NCI-H345 treated with DMSO at 0.1 percent for 48 hours (cell line): ENCODE data around the gene LFNG.

Experiments
- DNase-seq: peaks from one replicate; lab custom pipeline; 2025; ENCODE audit not compliant: unreplicated experiment; lab: John Stamatoyannopoulos, UW

Gene LFNG

DNA sequence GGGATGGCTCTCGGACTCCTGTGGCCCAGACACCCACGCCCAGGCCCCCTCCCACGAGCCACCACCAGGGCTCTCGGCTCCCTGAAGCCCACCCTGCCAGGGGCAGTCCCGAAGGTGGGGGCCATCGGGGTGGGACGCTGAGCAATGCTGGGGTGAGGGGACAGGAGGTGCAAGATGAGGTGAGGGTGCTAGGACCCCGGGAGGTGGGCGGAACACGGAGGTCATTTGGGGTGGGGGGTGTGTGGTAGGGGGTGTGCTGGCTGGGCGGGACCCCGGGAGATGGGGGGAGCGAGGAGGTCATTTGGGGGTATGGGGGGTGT is 17.0 kb upstream of the LFNG start:
- no peak for DNase-seq

DNA sequence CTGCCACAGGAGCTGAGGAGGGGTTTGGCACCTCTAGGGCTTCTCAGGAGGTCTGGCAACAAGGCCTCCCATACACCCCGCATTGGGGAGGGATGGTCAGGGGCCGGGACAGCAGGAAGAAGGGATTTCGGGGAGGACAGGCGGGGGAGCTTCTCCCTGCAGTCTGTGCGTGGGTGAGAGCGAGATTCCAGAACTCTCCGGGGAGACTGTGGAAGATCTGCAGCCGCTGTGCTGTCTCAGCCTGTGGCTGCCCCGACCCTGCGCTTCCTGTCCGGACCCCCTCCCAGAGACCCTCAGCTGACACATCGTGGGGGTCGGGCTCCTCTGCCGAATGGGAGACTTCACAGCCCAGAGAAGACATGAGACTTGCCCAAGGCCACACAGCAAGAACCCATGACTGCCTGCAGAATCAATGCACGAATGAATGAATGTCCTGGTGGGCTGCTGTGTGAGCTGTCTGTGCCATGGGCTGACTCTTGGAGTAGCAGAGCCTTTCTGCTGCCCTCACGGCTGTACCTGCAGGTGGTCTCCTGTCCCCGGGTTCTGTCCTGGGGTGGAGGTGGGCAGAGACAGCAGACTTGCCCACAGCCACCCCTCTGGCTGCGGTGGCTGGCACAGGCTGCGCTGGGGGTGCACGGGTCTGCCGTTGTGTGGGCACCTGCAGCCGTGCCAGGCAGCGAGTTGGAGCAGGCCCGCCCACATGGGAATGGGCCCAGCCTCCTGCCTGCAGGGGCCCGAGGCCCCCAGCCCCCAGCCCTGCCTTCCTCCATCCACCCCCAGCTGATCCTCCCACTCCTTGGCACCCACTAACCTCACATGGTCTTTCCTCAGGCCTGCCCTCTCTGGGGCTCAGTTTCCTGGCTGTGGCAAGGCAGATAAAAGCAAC is 16.3 kb upstream of the LFNG start:
- no peak for DNase-seq

DNA sequence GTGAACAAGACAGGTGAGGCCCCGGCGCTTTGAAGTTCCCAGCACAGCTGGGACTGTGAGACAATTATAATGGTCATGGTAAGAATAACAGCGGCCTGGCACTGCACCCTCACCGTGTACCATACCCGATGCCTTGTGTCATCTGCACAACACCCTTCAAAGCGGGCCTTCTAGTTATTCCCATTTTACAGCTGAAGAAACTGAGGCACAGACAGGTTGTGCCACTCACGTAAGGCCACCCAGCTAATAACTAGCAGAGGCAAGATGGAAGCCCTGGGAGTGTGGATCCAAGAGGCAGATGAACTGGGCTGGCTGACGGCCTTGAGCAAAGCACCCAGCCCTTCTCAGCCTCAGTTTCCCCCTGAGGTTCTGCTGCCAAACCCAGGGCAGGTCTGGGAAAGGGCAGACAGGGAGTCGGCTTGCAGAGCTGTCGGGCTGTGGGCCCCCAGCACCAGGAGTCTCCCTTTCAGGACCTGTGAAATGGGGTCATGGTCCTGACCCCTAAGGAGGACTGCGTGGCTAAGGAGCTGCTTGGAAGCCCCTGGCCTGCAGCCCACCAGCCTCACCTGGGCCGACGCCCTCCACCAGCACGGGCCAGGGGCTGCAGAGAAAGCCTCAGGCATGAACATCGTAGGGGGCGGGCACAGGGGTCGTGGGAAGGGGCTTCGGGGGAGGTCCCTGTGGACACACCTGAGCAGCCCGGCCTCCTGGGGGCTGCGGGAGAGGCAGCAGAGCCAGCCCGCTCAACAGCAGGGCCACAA is 15.3 kb upstream of the LFNG start:
- DNase-seq = no peak

DNA sequence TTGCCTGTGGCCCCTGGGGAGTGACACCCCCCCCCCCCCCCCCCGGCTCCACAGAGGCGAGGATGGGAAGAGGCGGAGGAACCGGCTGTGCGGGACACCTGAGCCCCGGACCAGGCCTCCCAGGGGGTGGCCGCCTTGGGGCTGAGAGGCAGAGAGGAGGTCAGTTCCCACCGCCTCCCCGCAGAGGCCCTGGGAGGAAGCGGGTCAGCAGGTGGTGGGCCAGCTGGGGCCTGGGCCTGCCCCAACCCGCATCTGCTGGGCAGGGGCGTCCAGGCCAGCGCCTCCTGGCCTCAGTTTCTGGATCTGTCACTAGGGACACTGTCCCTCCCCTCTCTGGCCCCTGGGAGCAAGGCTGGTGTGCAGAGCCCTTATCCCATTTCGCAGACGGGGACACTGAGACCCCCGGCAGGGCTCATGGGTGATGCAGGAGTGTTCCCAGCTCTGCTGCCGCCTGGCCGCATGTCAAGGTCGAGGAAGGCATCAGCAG is 14.6 kb upstream of the LFNG start:
- DNase-seq = no peak

DNA sequence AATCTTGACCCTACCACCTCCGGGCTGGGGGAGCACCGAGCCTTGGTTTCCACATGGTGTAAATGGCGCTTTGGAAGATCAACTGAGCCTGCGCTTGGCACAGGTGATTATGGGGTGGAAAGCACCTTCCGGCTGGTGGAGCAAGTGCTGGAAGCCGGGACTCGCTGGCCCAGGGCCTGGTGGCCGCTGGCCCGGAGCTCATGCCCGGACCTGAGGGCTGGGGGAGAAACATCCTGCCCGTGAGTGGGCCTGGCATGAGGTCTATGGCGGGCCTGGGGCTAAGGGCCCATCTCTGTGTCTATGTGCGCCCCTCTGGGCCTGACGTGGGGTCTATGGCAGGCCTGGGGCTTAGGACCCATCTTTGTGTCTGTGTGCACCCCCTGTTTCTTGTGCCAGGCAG is 14.2 kb upstream of the LFNG start:
- DNase-seq = no peak

DNA sequence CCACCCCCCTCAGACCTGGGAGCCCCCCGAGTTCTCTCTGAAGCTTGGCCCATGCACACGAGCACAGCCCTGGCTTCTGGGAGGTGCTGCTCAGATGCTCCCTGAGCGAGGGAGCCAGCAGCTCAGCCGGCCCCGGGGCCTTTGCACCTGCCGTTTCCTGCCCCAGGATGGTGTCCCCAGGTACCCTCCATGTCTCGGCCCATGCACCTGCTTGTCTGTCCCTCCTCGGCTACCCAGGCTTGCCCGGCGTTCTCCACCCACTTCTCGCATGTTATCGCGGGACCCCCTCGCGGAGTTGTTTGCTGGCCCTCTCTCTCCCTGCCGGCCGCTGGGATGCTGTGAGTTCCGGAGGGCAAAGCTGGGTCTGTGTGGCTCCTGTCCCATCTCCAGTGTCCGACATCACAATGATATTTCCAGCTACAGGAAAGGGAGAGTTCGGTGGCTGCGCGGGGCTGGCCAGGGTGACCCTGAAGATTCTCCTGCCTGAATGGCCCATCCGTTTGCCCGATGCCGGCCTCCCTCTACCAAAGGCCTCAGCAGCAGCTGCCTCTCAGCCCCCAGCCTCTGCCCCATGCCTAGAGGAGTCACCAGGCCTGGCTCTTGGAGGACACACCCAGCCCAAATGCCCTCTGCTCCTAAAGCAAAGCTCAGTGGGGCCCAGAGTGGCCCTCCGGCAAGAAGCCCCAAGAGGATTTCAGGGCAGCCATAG is 12.2 kb upstream of the LFNG start:
- DNase-seq = no peak

DNA sequence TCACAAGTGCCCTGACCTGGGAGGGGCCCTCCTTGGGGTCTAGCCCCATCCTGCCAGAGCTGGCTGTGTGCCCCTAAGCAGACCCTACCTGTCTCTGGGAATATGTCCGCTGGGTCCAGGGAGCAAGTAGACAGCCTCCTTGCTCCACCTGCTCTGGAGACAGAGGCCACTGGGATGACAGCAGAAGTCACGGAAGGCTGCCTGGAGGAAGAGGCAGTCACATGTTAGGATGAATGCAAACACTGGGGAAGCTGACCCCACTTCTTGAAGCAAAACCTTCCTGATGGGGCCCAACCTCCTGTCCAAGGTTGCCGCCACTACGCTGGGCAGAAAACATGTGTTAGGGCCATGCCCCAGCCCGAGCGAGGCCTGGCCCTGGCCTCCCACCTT is 11.7 kb upstream of the LFNG start:
- no peak for DNase-seq

DNA sequence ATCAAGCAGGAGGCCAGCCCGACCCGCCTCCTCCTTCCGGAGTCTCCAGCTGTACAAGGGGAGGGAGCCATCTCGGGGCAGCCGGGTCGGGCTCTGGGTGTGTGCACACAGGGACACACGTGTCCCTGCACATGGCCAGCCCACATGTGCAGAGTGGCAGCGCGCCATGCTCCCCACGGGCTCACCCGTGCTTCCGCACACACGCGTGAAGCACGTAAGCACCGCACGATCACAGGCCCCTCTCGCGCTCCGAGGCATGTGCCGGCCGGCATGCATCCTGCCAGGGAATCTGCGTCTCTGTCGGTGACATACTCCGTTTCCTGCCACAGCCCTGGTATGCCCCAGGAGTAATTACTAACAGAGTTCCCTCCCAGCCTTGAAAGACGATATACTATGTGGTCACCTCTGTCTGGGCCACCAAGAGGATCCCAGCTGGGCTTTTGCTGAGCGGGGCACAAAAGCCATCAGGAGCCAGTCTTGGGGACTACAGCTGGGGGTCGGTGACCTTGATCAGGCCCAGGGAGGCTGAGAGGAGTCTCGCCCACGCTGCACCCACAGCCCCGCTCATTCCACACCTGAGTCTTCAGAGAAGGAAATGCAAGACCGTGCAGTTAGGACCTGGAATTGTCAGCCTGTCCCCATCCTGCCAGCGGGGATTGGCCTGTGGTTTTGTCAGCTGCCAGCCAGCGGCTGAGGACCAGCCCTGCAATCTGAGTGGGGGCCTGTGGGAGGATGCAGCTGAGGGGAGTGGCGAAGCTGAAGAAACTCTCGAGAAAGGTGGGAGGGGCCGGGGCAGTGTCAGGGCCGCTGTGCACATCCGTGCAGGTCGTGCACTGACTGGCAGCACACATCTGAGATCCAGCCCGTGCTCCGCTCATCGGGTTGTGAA is 11.0 kb upstream of the LFNG start:
- DNase-seq = no peak

DNA sequence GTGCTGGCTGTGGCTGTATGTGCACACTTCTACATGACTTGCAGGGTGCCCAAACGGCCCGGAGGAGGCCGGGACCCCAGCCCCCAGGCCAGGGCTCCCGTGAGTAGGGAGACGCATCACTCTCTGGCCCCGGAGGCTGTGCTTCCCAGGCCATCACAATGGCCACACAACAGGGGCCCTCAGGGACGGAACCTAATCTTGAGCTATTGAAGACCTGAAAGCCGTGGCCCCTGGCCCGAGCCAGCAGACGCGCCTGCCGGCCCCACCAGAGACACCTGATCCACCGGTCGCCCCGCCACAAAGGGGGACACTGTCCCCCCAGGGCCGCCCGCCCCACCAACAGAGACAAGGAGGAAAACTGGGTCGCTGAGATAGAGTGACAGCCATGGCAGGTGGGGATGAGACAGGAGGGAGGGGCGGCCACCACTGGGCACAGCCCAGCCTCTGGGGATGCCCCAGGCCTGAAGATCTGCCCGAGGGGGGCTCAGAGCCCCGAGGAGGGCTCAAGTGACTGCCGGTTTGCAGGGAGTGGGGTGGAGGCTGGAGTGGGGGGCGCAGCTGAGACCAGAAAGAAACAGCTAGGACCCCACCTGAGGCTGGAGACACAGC is 10.2 kb upstream of the LFNG start:
- DNase-seq = no peak

DNA sequence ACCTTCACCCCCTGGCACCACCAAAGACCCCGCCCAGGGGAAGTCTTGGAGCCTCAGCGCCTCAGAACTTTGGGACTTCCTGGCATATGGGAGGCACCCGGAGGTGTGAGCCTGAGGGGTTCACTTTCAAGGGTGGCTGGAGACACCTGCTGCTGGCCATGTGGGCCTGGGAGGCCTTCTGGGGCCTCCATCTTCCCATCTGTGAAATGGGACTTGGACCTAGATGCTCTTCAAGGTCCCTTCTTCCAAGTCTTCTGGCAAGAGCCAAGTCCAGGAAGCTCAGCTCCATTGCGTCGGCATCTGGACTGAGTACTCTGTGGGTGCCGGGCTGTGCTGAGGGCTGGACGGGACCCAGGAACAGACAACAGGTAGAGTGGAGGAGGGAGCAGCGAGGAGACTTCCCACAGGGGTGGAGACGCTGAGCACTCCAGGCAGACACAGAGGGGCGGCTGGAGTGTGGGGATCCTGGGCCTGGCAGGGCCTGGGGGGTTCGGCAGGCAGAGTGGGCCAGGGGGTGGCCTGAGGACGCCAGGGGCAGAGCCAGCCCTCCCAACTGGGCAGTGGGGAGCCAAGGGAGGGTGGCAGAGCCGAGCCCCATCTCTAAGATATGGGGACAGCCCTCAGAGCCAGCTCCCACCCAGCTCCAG is 9.3 kb upstream of the LFNG start:
- DNase-seq = no peak

DNA sequence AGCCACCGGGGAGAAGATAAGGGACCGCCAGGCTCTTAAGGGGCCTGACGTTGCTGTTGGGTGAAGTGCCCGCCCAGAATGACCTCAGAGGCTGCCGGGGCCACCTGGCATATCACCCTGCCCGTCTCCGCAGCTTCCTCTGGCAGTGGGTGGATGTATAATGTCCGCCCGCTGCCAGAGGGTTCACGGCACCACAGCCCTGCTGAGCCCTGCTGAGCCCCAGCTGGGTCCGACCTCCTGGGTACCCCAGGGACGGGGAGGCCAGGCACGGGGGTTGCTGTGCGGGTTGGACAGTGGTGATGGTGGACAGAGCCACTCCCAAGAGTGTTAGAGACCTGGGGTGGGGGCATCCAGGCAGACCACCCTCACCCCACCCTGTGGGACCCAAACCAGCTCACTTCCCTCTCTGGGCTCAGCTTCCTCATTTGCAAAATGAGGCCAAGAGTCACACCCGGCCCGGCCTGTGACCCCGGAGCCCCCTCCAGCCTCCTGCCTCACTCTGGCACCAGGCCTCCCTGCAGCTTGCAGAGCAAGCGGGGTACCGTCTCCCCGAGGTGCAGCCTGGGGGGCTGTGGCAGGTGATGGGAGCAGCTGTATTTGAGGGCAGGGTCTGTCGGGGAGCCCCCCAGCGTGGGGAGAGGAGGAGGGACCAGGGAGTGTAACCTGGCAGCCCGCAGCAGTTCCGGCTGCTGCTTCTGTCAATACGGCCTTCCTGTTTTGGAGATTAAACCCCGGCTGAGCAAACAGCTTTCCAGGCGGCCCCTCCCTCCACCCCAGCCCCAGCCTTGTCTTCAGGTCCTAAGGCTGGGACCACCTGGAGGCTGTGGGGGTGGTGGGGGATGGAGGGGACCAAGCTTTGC is 8.4 kb upstream of the LFNG start:
- peak; percentile 44 for DNase-seq

DNA sequence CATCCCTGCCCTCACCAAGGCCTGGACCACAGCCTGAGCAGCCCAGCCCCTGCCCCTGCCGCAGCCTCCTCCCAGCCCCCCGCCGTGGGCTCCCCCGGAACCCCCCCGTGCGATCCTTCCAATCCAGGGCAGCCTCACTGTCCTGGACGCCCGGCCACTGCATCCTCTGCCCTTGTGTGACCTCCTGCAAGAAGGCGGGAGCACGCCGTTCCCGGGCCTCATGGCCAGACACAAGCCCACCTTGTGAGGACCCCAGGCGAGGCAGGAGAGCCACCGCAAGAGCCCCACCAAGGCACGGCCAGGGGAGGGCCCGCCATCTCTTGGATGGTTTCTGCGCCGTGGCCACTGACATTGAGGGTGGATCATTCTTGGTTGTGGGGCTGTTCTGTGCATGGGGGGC is 7.8 kb upstream of the LFNG start:
- DNase-seq = no peak

DNA sequence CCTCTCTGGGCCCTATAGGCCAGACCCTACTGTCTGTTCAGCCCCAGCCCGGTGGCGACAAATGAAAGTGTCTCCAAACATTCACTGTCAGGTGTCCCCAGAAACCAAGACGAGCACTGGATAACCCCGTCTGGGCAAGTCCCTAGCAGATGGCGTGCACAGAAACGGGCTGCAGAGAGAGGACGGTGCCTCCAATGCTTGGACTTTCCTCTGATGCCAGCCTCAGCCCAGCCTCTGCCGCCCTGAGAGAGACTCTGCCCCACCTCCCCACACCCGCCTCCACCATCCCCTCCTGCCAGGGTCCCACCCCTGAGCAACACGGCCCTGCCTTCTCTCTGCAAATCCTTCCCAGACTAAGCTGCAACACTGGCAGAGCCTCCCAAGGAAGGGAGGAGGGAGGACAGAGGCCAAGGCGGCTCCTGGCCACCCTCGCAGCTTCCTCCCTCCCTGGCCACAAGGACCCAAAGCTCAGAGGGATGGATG is 7.4 kb upstream of the LFNG start:
- no peak for DNase-seq

DNA sequence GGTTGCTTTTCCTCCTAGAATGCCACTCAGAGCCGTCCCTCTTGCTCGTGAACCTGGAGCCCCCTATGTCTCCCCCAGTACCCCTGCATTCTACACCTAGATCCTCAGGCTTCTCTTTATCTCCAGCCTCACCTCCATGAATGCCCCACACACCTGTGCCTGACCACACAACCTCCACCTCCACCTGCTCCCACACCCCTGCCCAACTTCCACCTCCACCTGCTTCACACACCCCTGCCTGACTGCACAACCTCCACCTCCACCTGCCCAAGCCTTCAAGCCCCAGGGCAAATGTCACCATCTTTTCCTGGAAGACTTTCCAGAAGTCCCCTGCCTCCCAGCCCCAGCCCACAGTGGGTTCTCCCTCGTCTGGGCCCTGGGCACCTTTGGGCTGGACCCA is 6.9 kb upstream of the LFNG start:
- DNase-seq = no peak

DNA sequence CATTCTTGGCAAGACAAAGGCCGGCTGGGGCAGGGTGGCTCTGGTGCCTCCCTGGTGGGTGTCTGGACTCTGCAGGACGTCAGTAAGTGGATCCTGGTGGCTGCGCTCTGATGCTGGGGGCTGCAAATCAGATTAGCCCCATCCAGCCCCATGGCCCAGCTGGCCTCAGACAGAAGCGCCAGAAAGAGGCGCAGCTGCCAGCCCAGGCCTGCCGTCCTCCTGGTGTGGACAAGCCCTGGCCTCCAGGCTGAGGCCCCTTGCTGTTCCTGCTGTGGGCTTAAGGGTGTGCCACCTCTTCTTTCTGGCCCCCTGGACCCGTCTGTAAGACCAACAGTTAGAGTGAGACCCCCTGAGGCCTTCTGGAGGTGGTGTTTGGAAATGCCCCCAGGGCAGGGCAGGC is 5.9 kb upstream of the LFNG start:
- no peak for DNase-seq

DNA sequence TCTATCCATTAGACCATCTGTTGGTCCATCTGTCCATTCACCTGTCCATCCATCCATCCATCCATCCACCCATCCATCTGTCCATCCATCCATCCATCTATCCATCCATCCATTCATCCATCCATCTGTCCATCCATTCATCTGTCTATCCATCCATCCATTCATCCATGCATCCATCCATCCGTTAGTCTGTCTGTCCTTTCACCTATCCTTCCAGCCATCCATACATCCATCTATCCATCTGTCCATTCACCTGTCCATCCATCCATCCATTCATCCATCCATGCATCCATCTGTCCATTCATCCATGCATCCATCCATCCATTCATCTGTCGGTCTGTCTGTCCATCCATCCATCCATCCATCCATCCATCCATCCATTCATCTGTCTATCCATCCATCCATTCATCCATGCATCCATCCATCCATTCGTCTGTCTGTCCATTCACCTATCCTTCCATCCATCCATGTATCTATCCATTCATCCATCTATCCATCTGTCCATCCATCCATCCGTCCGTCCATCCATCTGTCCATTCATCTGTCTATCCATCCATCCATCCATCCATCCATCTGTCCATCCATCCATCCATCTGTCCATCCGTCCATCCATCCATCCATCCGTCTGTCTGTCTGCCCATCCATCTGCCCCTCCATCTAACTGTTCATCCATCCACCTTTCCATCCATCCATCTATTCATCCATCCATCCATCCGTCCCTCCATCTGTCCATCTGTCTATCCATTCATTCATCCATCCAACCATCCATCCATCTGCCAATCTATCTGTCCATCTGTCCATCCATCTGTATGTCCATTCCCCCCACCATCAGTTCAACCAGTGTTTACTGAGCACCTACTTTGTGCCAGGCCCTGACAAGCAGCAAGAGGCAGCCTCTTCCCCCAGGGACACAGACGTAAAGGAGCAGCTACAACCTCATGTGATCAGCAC is 4.8 kb upstream of the LFNG start:
- no peak for DNase-seq

DNA sequence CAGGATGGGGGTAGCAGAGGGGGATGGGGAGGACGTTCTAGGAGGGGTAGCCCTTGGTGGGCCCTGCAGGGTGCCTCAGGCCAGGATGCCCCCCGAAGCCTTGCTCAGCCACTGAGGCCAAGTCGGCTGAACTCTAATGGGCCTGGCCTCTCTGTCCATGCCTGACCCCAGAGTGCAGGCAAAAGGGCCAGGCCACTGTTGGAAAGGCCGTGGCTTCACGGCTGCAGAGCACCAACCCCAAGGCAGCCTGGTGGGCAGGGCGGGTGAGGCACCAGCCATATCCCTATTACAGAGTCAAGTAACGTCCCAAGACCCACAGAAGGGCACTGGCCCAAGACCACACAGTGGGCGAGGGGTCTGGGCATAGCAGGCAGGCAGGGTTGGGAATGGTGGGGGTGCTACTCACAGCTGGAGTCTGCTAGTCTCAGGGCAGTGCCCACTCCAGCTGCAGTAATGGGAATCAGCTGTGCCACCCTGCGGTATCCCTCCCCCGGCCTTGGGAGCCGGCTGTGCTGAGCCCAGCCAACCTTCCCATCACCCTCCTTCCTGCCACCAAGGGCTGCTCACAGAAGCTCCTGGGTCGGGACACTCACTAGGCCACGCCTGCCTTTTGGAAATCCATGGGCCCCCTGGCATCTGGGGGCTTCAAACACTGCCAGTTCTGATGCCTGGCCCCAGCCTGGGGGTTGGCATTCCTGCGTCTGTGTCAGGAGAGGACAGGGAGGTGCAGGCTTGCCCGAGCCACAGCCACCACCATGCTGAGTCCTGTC is 4.0 kb upstream of the LFNG start:
- no peak for DNase-seq
